Measurements from ENCODE around the gene TEDC2.
A peak's percentile ranks its signal among the peaks of the same experiment; 100 is the strongest.

TEDC2 gene

GRCh38 chr16:2473999-2474876 lies 14.3 kb downstream of the TEDC2 start:
- H3K4me3 ChIP-seq (ENCODE audit: low read length): peak overlapping the region; percentile 68
- no peak for TF ChIP-seq CTCF (IDR thresholded peaks at IDR 0.05; ENCODE audit: insufficient read depth, low read depth, low read length, missing control alignments)
- DNase-seq (ENCODE audit: low read depth): peak; percentile 57

- no peak for TF ChIP-seq CTCF (IDR thresholded peaks at IDR 0.05; ENCODE audit: insufficient read depth, low read depth, low read length, missing control alignments)
- peak within 1 kb of the TSS; percentile 68 for H3K4me3 ChIP-seq (ENCODE audit: low read length)
- DNase-seq (ENCODE audit: low read depth): peak; percentile 82
Observed at GRCh38 chr16:2474877-2475412, 15.0 kb downstream of the TEDC2 start, which contains the start of gene TBC1D24. TBC1D24 (plus strand) TSS chr16:2475127; CDS start chr16:2496149, 21,022 bp downstream.

GRCh38 chr16:2475413-2476344 lies 15.8 kb downstream of the TEDC2 start:
- TF ChIP-seq CTCF (IDR thresholded peaks at IDR 0.05; ENCODE audit: insufficient read depth, low read depth, low read length, missing control alignments): no peak
- no peak for DNase-seq (ENCODE audit: low read depth)
- H3K4me3 ChIP-seq (ENCODE audit: low read length): peak overlapping the region; percentile 43

- no peak overlapping the region for H3K4me3 ChIP-seq (ENCODE audit: low read length)
- no peak for DNase-seq (ENCODE audit: low read depth)
- TF ChIP-seq CTCF (IDR thresholded peaks at IDR 0.05; ENCODE audit: insufficient read depth, low read depth, low read length, missing control alignments): no peak
Observed at GRCh38 chr16:2476345-2476720, 16.4 kb downstream of the TEDC2 start.

- no peak for DNase-seq (ENCODE audit: low read depth)
- no peak for TF ChIP-seq CTCF (IDR thresholded peaks at IDR 0.05; ENCODE audit: insufficient read depth, low read depth, low read length, missing control alignments)
- no peak overlapping the region for H3K4me3 ChIP-seq (ENCODE audit: low read length)
Observed at GRCh38 chr16:2476741-2477140, 16.8 kb downstream of the TEDC2 start.

- DNase-seq (ENCODE audit: low read depth): no peak
- no peak overlapping the region for H3K4me3 ChIP-seq (ENCODE audit: low read length)
- no peak for TF ChIP-seq CTCF (IDR thresholded peaks at IDR 0.05; ENCODE audit: insufficient read depth, low read depth, low read length, missing control alignments)
Observed at GRCh38 chr16:2477327-2477726, 17.4 kb downstream of the TEDC2 start.

Data from epithelial cell of esophagus (primary cell).